Testis (tissue), 3 donors: ENCODE results near the gene TMEM273. TPM values are rescaled to one million over a fixed set of nuclear protein-coding genes. Genes with fewer than 3 reads are reported as not detected.

ENCODE experiments used
- DNase-seq: peaks from one replicate; pipeline ENCODE4 v3.0.0-alpha.2; 2019
- H3K27ac ChIP-seq, 2 donors: fragments of 200-600 bp; sonication (generic); one replicate each; pipeline ENCODE4 v1.5.1; 2019
- H3K27me3 ChIP-seq: fragments of 200-600 bp; sonication (generic); one replicate; pipeline ENCODE4 v1.5.1; 2019
- H3K36me3 ChIP-seq: fragments of 200-600 bp; sonication (generic); one replicate; pipeline ENCODE4 v1.5.1; 2017; ENCODE audit warnings: low read depth; ENCODE audit errors: missing control alignments
- H3K4me1 ChIP-seq: fragments of 200-600 bp; sonication (generic); one replicate; pipeline ENCODE4 v1.5.1; 2019
- H3K4me3 ChIP-seq, 2 donors: fragments of 200-600 bp; sonication (generic); one replicate each; pipeline ENCODE4 v1.5.1; 2017 to 2019
- H3K9me3 ChIP-seq: fragments of 200-600 bp; sonication (generic); one replicate; pipeline ENCODE4 v1.5.1; 2017
- POLR2A ChIP-seq: fragments of 450-650 bp; IDR thresholded peaks from one replicate; pipeline ENCODE4 v1.6.1; 2017; ENCODE audit warnings: antibody characterized with exemption, mild to moderate bottlenecking, moderate library complexity
- WGBS, 2 donors: methylation state at CpG; one replicate each; pipeline ENCODE4 v1.1.5; 2018; 5-methylcytosine and 5-hydroxymethylcytosine counted together
- intact Hi-C: fragments of 100-400 bp; cut with DNase I; formaldehyde crosslinking; loops from one replicate; pipeline ENCODE4 v1.15.1; 2023; ENCODE audit warnings: low total_unique reads
- polyA plus RNA-seq: library from polyadenylated mRNA; stranded (reverse); fragments of 350-450 nt; fragmentation: Illumina TruSeq; extraction: RNeasy Lipid Tissue Mini Kit (QIAGEN cat#74804); gene quantifications from one replicate; pipeline ENCODE4 v1.2.3, GENCODE V29; 2014; ENCODE audit warnings: low read depth, low replicate concordance; ENCODE audit not compliant: insufficient read depth
- total RNA-seq, 2 donors: library from RNA; depleted of rRNA; stranded (reverse); fragments of >200 nt; gene quantifications; one replicate each; pipeline ENCODE4 v1.2.3, GENCODE V29; 2016
- TF ChIP-seq, protein P1 (sequence below), 3 experiments: fragments of 450-650 bp in 2 of 3; fragments of 200-600 bp in 1 of 3; sonication (generic) in 1 of 3; IDR thresholded peaks; one replicate each; pipeline ENCODE4 v1.5.1; 2016 to 2019; ENCODE audit warnings: antibody characterized with exemption in 3 of 3, mild to moderate bottlenecking in 2 of 3, moderate library complexity in 1 of 3

The TMEM273 gene
- total and polyA plus RNA-seq, 3 donors from 2014 or later: 4.5 to 8.2 (median 5.3) TPM

DNA sequence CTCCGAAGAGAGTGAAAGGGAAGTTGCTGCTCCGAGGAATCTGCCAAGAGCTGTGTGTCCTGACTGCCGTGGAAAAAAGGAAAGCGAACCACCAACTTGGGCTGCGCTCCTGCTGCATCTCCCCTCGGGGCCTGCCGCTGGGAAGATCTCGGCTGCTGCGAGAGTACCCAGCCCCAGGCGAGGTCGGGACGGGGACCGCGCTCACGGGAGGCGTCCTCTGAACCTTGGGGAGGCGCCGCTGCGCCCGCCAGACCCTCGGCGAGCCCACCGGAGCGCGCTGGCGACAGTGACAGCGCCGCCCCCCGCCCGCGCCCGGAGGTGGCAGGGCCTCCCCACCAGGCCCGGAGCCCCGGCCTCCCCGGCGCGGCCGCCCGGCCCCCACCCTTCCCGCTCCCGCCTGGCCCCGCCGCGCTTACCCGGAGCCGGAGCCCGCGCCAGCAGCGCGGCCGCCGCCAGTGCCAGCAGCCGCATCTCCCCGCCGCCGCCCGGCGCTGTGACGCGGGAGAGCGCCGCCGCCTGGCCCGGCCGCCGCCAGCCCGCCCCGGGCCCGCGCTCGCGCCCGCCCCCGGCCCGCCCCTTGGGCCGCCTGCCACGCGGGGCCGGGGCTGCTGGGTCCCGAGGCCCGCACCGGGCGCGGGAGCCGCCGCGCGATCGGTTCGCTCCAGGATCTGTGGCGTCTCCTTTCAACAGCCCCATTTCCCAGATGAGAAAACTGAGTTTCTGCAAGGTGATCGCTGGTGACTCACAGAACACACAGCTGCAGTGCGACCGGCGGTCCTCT, 73.0 kb downstream of the TMEM273 start, which contains the start of gene VSTM4:
TSS of gene VSTM4 (minus strand) at position 508 of the 781 bp plus-strand sequence. CDS start at position 471, 37 bp downstream.
- H3K27me3 ChIP-seq: no peaks in the 10 kb centered on the region
- DNase-seq: no peak
- H3K4me1 ChIP-seq: peaks cover 29% of the 10 kb centered on the region
- H3K36me3 ChIP-seq: no peaks in the 10 kb centered on the region
- intact Hi-C loops: no loop called here
- no peak for TF ChIP-seq POLR2A
- TF ChIP-seq, protein P1, sequence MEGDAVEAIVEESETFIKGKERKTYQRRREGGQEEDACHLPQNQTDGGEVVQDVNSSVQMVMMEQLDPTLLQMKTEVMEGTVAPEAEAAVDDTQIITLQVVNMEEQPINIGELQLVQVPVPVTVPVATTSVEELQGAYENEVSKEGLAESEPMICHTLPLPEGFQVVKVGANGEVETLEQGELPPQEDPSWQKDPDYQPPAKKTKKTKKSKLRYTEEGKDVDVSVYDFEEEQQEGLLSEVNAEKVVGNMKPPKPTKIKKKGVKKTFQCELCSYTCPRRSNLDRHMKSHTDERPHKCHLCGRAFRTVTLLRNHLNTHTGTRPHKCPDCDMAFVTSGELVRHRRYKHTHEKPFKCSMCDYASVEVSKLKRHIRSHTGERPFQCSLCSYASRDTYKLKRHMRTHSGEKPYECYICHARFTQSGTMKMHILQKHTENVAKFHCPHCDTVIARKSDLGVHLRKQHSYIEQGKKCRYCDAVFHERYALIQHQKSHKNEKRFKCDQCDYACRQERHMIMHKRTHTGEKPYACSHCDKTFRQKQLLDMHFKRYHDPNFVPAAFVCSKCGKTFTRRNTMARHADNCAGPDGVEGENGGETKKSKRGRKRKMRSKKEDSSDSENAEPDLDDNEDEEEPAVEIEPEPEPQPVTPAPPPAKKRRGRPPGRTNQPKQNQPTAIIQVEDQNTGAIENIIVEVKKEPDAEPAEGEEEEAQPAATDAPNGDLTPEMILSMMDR (IDR thresholded peaks at IDR 0.05): no peak
- H3K27ac ChIP-seq: peak within 1 kb of the TSS in 1 of 2 donors; percentile 88
- WGBS, 2 donors: 2 to 4% methylated on average over 4 to 39 of the region's 95 CpGs
- no peaks in the 10 kb centered on the region for H3K9me3 ChIP-seq
- peak within 1 kb of the TSS; percentile 66 to 71 for H3K4me3 ChIP-seq

DNA sequence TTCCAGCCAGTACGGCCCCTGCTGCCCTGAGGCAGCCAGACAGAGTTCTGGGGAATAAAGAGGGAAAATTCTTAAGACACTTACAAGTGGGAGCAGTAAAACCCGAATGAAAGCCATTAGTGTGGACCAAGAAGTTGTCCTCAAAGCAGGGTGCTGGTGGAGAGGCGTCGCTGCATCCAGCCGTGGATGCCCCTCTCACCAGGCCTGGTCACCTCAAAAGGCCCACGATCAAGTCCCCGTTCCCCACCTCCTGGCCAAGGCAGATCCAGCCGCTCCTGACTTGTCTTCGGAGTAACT, 73.5 kb downstream of the TMEM273 start:
- WGBS, 2 donors: 5 to 6% methylated on average over 9 of the region's 9 CpGs
- H3K27ac ChIP-seq: peak overlapping the region in 1 of 2 donors; percentile 88
- H3K4me3 ChIP-seq: peak overlapping the region; percentile 66 to 71
- TF ChIP-seq POLR2A: no peak
- TF ChIP-seq, protein P1 (IDR thresholded peaks at IDR 0.05): no peak
- no peaks in the 10 kb centered on the region for H3K36me3 ChIP-seq
- peaks cover 31% of the 10 kb centered on the region for H3K4me1 ChIP-seq
- no peaks in the 10 kb centered on the region for H3K27me3 ChIP-seq
- intact Hi-C loops: no loop called here
- peak; percentile 53 for DNase-seq
- H3K9me3 ChIP-seq: no peaks in the 10 kb centered on the region

DNA sequence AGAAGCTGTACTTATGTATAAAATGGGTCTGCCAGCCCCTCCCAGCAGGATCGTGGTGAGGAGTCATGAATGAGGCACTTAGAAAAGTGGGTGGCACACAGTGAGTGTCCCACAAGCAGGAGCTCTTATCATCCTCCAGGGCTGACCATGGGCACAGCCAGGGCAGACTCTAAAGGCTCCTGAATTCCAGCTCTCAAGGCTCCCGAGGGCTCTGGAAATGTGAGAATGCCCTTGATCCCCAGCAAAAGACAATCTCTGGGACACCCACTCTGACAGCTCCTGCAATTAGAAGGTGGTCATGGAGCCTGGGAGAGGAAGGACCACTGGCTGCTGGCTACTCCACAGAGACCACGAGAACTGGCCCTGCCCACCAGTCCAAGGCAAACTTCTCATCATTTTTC, 74.5 kb downstream of the TMEM273 start:
- no peaks in the 10 kb centered on the region for H3K9me3 ChIP-seq
- intact Hi-C loops: no loop called here
- no peak for DNase-seq
- no peak overlapping the region for H3K27ac ChIP-seq
- WGBS, 2 donors: 55 to 71% methylated on average over 1 to 3 of the region's 3 CpGs
- H3K27me3 ChIP-seq: no peaks in the 10 kb centered on the region
- TF ChIP-seq POLR2A: no peak
- TF ChIP-seq, protein P1 (IDR thresholded peaks at IDR 0.05): no peak
- no peak overlapping the region for H3K4me3 ChIP-seq
- H3K36me3 ChIP-seq: no peaks in the 10 kb centered on the region
- peaks cover 34% of the 10 kb centered on the region for H3K4me1 ChIP-seq

DNA sequence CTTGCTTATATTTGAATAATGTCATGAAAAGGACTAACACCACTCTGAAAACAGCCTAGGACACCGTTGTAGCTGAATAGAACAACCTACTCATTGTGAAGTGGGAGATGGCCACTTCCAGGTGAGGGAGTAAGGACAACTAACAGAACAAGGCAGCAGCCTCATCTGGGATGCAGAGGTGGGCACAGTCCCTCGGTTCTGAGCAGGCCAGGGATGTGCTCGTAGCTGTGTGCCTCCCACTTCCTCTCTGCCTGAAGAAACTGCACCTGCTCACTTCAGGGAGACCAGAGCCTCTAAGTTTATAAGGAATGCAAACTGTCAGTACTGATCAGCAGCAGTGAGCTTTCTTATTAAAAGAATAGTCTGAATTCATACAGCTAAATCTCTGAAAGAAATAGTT, 75.3 kb downstream of the TMEM273 start:
- WGBS, 2 donors: 38 to 71% methylated on average over 3 of the region's 3 CpGs
- Histone ChIP-seq H3K4me1 (peaks cover 34% of the 10 kb centered on the region), H3K9me3 (no peaks in the 10 kb centered on the region), H3K27me3 (no peaks in the 10 kb centered on the region), H3K4me3 (no peak overlapping the region), H3K36me3 (no peaks in the 10 kb centered on the region), H3K27ac (no peak overlapping the region)
- DNase-seq: no peak
- intact Hi-C loops: no loop called here
- TF ChIP-seq, protein P1 (IDR thresholded peaks at IDR 0.05): no peak
- TF ChIP-seq POLR2A: no peak

DNA sequence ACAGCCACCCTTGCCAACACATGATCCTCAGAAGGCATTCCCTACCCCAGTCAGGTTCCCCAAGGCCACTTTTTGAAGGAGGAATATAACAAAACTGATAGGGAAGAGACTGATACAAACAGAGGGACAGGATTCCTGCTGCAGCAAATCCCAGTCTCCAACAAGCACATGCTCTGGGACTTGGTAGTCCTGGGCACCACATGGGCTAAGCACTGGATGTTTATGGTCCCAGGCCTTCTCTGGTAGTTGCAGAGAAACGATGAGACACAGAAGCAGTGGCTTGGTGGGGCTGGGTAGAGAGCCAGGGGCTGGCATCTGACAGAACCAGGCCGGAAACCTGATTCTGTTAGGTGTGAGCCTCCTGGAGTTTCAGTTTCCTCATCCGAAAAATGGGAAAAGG, 76.1 kb downstream of the TMEM273 start:
- 87 to 89% methylated on average over 3 of the region's 3 CpGs for WGBS, 2 donors
- Histone ChIP-seq H3K36me3 (no peaks in the 10 kb centered on the region), H3K9me3 (no peaks in the 10 kb centered on the region), H3K4me3 (no peak overlapping the region), H3K4me1 (peaks cover 34% of the 10 kb centered on the region), H3K27me3 (no peaks in the 10 kb centered on the region), H3K27ac (no peak overlapping the region)
- TF ChIP-seq, protein P1 (IDR thresholded peaks at IDR 0.05): no peak
- no peak for TF ChIP-seq POLR2A
- DNase-seq: no peak
- intact Hi-C loops: no loop called here
